ENCODE measurements around the gene BICDL1. TPM values are rescaled to one million over a fixed set of nuclear protein-coding genes. Genes with fewer than 3 reads are reported as not detected.

Gene BICDL1
- total RNA-seq, 1 donor from 2014 or later: 71.2 TPM

GRCh38 chr12:120115692-120116440 lies 126.8 kb downstream of the BICDL1 start:
- no peak for DNase-seq (ENCODE audit: extremely low spot score in 2 of 2)
- Histone ChIP-seq H3K36me3 (no peaks in the 10 kb centered on the region), H3K4me1 (peaks cover 62% of the 10 kb centered on the region), H3K9me3 (no peaks in the 10 kb centered on the region), H3K4me3 (peak overlapping the region; percentile 64 to 69), H3K27me3 (no peaks in the 10 kb centered on the region), H3K27ac (peak overlapping the region; percentile 92)
- TF ChIP-seq POLR2AphosphoS5 (IDR thresholded peaks at IDR 0.05; ENCODE audit: insufficient read depth in 1 of 2, low read depth in 1 of 2) (no peak), POLR2A (IDR thresholded peaks at IDR 0.05) (no peak), CTCF (IDR thresholded peaks at IDR 0.05) (no peak)
- intact Hi-C loops (cut with DNase I): no loop called here

DNA sequence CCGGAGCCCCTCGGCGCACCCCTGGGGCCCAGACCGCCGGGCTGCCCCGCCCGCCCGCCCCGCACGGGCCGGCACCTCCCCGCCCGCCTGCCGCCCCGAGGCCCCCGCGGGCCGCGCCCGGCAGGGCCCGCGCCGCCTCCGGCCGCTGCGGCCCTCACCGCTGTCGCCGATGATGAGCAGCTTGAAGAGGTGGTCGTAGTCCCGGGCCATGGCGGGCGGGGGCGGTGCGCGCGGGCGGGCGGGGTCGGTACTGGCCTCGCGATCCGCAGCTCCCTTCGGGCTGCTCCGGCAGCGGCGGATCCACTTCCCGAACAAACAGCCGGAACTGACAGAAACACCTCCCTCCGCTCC lies 127.4 kb downstream of the BICDL1 start, which contains the start of gene RAB35:
TSS of gene RAB35 (minus strand) at position 313 of the 351 bp plus-strand sequence. CDS start at position 210, 103 bp downstream.
- Histone ChIP-seq H3K27me3 (no peaks in the 10 kb centered on the region), H3K27ac (peak within 1 kb of the TSS; percentile 92), H3K4me3 (peak within 1 kb of the TSS; percentile 64 to 69), H3K9me3 (no peaks in the 10 kb centered on the region), H3K4me1 (peaks cover 57% of the 10 kb centered on the region), H3K36me3 (no peaks in the 10 kb centered on the region)
- no peak for TF ChIP-seq POLR2A (IDR thresholded peaks at IDR 0.05)
- no peak for TF ChIP-seq POLR2AphosphoS5 (IDR thresholded peaks at IDR 0.05; ENCODE audit: insufficient read depth in 1 of 2, low read depth in 1 of 2)
- TF ChIP-seq CTCF (IDR thresholded peaks at IDR 0.05): no peak
- DNase-seq (ENCODE audit: extremely low spot score in 2 of 2): no peak
- intact Hi-C loops (cut with DNase I): no loop called here

GRCh38 chr12:120116792-120117651 lies 128.0 kb downstream of the BICDL1 start:
- H3K36me3 ChIP-seq: no peaks in the 10 kb centered on the region
- peaks cover 51% of the 10 kb centered on the region for H3K4me1 ChIP-seq
- intact Hi-C loops (cut with DNase I): no loop called here
- peak in 1 of 2 donors; percentile 95 for DNase-seq (ENCODE audit: extremely low spot score in 2 of 2)
- H3K27ac ChIP-seq: peak overlapping the region; percentile 92
- no peaks in the 10 kb centered on the region for H3K27me3 ChIP-seq
- H3K4me3 ChIP-seq: peak overlapping the region; percentile 64 to 69
- peak in 1 of 2 donors; percentile 92 for TF ChIP-seq POLR2AphosphoS5 (IDR thresholded peaks at IDR 0.05; ENCODE audit: insufficient read depth in 1 of 2, low read depth in 1 of 2)
- TF ChIP-seq POLR2A (IDR thresholded peaks at IDR 0.05): peak in 1 of 2 donors; percentile 79
- no peak for TF ChIP-seq CTCF (IDR thresholded peaks at IDR 0.05)
- H3K9me3 ChIP-seq: no peaks in the 10 kb centered on the region

GRCh38 chr12:120117961-120118320 lies 128.9 kb downstream of the BICDL1 start:
- Histone ChIP-seq H3K4me3 (peak overlapping the region; percentile 64 to 69), H3K9me3 (no peaks in the 10 kb centered on the region), H3K27ac (peak overlapping the region; percentile 92), H3K27me3 (no peaks in the 10 kb centered on the region), H3K4me1 (peaks cover 45% of the 10 kb centered on the region), H3K36me3 (no peaks in the 10 kb centered on the region)
- TF ChIP-seq CTCF (IDR thresholded peaks at IDR 0.05): no peak
- TF ChIP-seq POLR2AphosphoS5 (IDR thresholded peaks at IDR 0.05; ENCODE audit: insufficient read depth in 1 of 2, low read depth in 1 of 2): no peak
- no peak for TF ChIP-seq POLR2A (IDR thresholded peaks at IDR 0.05)
- no peak for DNase-seq (ENCODE audit: extremely low spot score in 2 of 2)
- intact Hi-C loops (cut with DNase I): no loop called here

All from vagina (tissue), 2 donors.